Hindlimb muscle (tissue), 1 donor: ENCODE measurements around the gene HEMK1. TPM values are rescaled to one million over a fixed set of nuclear protein-coding genes. Genes with fewer than 3 reads are reported as not detected.

ENCODE experiments used
- DNase-seq: peaks from one replicate; pipeline ENCODE4 v3.0.0-alpha.2; 2013
- polyA plus RNA-seq: library from polyadenylated mRNA; unstranded; fragments of 120-200 nt; gene quantifications from one replicate; pipeline ENCODE4 v1.2.1, GENCODE V29; 2013; ENCODE audit not compliant: insufficient read length

HEMK1 gene
- polyA plus RNA-seq, 1 donor = 21.7 TPM

- DNase-seq = no peak
Observed at GRCh38 chr3:50575372-50575771, 6.0 kb downstream of the HEMK1 start.

- DNase-seq = no peak
Observed at GRCh38 chr3:50577348-50577747, 8.0 kb downstream of the HEMK1 start.

GRCh38 chr3:50580683-50581458 lies 11.5 kb downstream of the HEMK1 start:
- no peak for DNase-seq

- DNase-seq = no peak
Observed at GRCh38 chr3:50581459-50581842, 12.1 kb downstream of the HEMK1 start.

- no peak for DNase-seq
Observed at GRCh38 chr3:50582083-50582482, 12.8 kb downstream of the HEMK1 start.

- DNase-seq = no peak
Observed at GRCh38 chr3:50583897-50584296, 14.6 kb downstream of the HEMK1 start.

- no peak for DNase-seq
Observed at GRCh38 chr3:50584391-50584790, 15.1 kb downstream of the HEMK1 start.

- no peak for DNase-seq
Observed at GRCh38 chr3:50585919-50586762, 16.8 kb downstream of the HEMK1 start.

GRCh38 chr3:50586763-50587070 lies 17.4 kb downstream of the HEMK1 start:
- DNase-seq = no peak

- DNase-seq = no peak
Observed at GRCh38 chr3:50587373-50587772, 18.1 kb downstream of the HEMK1 start.

- no peak for DNase-seq
Observed at GRCh38 chr3:50587806-50588758, 18.8 kb downstream of the HEMK1 start.

- DNase-seq = no peak
Observed at GRCh38 chr3:50588759-50589433, 19.6 kb downstream of the HEMK1 start.

GRCh38 chr3:50591196-50591741 lies 21.9 kb downstream of the HEMK1 start:
- DNase-seq = no peak

GRCh38 chr3:50592568-50592967 lies 23.2 kb downstream of the HEMK1 start:
- no peak for DNase-seq

- no peak for DNase-seq
Observed at GRCh38 chr3:50594253-50594785, 25.0 kb downstream of the HEMK1 start.

- DNase-seq = no peak
Observed at GRCh38 chr3:50599115-50599715, 29.9 kb downstream of the HEMK1 start.

- DNase-seq = no peak
Observed at GRCh38 chr3:50599716-50600118, 30.4 kb downstream of the HEMK1 start.

- DNase-seq = no peak
Observed at GRCh38 chr3:50600141-50600753, 30.9 kb downstream of the HEMK1 start.

GRCh38 chr3:50600841-50601591 lies 31.7 kb downstream of the HEMK1 start:
- peak; percentile 90 for DNase-seq

GRCh38 chr3:50602595-50603191 lies 33.4 kb downstream of the HEMK1 start:
- no peak for DNase-seq
